22Rv1 (cell line): ENCODE data around the gene FAF1.

Source experiments
- CTCF ChIP-seq: fragments of 450-650 bp; IDR thresholded peaks from 2 replicates; pipeline ENCODE4 v1.5.1; 2017; ENCODE audit warnings: mild to moderate bottlenecking
- ZFX ChIP-seq: fragments of 450-650 bp; IDR thresholded peaks from 2 replicates; pipeline ENCODE4 v1.6.1; 2017; ENCODE audit warnings: antibody characterized with exemption, borderline replicate concordance

DNA sequence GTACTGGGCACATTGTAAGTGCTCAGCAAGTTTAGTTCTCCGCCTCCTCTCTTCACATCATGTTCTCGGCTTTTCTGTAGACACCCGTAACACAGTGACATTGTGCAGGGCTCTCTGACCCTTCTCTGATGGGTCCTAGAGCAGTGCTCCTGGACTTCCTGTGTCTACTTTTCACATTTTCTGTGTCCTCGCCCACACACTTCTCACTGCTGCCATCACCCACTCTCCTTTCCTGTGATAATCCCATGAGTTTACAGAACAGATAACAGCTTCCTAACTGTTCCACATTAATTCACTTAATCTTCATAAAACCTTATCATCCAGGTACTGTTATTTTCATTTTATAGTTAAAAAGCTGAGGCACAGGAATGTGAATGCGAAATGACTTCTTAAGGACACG is 523.6 kb downstream of the FAF1 start:
- no peak for TF ChIP-seq CTCF
- no peak for TF ChIP-seq ZFX
